HG03060 (cell line): Measurements from ENCODE around the gene CDH15.

Experiments used
- ATAC-seq: cut with Tn5 transposase; IDR thresholded peaks from one replicate; pipeline ENCODE4 v1.9.1; 2021; ENCODE audit warnings: low read depth, moderate number of reproducible peaks; ENCODE audit not compliant: unreplicated experiment

Gene CDH15

GRCh38 chr16:89195521-89196171, 24.1 kb downstream of the CDH15 start:
- no peak for ATAC-seq

GRCh38 chr16:89197033-89197632, 25.6 kb downstream of the CDH15 start:
- ATAC-seq, result no peak

GRCh38 chr16:89197633-89198416, 26.3 kb downstream of the CDH15 start:
- no peak for ATAC-seq

GRCh38 chr16:89198417-89199240, 27.1 kb downstream of the CDH15 start:
- ATAC-seq, result no peak

- no peak for ATAC-seq
These were observed 27.9 kb downstream of the CDH15 start for GRCh38 chr16:89199241-89200123.

- no peak for ATAC-seq
These were observed 28.7 kb downstream of the CDH15 start, which contains the start of gene SLC22A31 for GRCh38 chr16:89200124-89200849. TSS of gene SLC22A31 (minus strand) at chr16:89200537. CDS start at chr16:89200501, 36 bp downstream.

- ATAC-seq, result no peak
These were observed 29.4 kb downstream of the CDH15 start for GRCh38 chr16:89200850-89201411.

GRCh38 chr16:89201439-89202377, 30.2 kb downstream of the CDH15 start:
- no peak for ATAC-seq

- no peak for ATAC-seq
These were observed 31.1 kb downstream of the CDH15 start for GRCh38 chr16:89202422-89203215.

- ATAC-seq, result no peak
These were observed 36.4 kb downstream of the CDH15 start for GRCh38 chr16:89207993-89208392.

GRCh38 chr16:89209522-89210044, 38.0 kb downstream of the CDH15 start:
- ATAC-seq, result no peak

GRCh38 chr16:89210165-89210903, 38.8 kb downstream of the CDH15 start:
- ATAC-seq, result no peak

- ATAC-seq, result no peak
These were observed 39.5 kb downstream of the CDH15 start for GRCh38 chr16:89210904-89211515.

- ATAC-seq, result no peak
These were observed 45.0 kb downstream of the CDH15 start for GRCh38 chr16:89216315-89217137.

GRCh38 chr16:89217138-89217387, 45.5 kb downstream of the CDH15 start:
- no peak for ATAC-seq
